ENCODE measurements around the gene CALCR.

- no peak for TF ChIP-seq POLR2A (IDR thresholded peaks at IDR 0.05; ENCODE audit: low read depth, low read length)
- TF ChIP-seq POLR2AphosphoS5 (IDR thresholded peaks at IDR 0.05; ENCODE audit: low read depth, low read length) = no peak
- no peak for TF ChIP-seq TAF1 (IDR thresholded peaks at IDR 0.05; ENCODE audit: borderline replicate concordance, low read depth, low read length)
Measured at GRCh38 chr7:93427107-93427506, 147.4 kb downstream of the CALCR start.
